ENCODE results near the gene FNBP1.
"Not testable (repeated sequence)": the region's sequence is repeated elsewhere in the genome, so short reads cannot be mapped to it uniquely, and the experiment has no call there.

DNA sequence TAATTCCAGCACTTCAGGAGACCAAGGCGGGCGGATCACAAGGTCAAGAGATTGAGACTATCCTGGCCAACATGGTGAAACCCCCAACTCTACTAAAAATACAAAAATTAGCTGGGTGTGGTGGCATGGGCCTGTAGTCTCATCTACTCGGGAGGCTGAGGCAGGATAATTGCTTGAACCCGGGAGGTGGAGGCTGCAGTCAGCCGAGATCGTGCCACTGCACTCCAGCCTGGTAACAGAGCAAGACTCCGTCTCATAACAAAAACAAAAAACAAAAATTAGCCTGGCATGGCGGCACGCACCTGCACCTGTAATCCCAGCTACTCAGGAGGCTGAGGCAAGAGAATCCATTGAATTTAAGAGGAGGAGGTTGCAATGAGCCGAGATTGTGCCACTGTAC lies 33.4 kb downstream of the FNBP1 start:
- TF ChIP-seq, protein P1, sequence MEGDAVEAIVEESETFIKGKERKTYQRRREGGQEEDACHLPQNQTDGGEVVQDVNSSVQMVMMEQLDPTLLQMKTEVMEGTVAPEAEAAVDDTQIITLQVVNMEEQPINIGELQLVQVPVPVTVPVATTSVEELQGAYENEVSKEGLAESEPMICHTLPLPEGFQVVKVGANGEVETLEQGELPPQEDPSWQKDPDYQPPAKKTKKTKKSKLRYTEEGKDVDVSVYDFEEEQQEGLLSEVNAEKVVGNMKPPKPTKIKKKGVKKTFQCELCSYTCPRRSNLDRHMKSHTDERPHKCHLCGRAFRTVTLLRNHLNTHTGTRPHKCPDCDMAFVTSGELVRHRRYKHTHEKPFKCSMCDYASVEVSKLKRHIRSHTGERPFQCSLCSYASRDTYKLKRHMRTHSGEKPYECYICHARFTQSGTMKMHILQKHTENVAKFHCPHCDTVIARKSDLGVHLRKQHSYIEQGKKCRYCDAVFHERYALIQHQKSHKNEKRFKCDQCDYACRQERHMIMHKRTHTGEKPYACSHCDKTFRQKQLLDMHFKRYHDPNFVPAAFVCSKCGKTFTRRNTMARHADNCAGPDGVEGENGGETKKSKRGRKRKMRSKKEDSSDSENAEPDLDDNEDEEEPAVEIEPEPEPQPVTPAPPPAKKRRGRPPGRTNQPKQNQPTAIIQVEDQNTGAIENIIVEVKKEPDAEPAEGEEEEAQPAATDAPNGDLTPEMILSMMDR (IDR thresholded peaks at IDR 0.05): not testable (repeated sequence)
- TF ChIP-seq POLR2A (IDR thresholded peaks at IDR 0.05): not testable (repeated sequence)
